H1 (cell line): ENCODE data around the gene TSKU. TPM values are rescaled to one million over a fixed set of nuclear protein-coding genes. Genes with fewer than 3 reads are reported as not detected.

ENCODE experiments used
- CTCF ChIA-PET: fragments of 300-600 bp; sonication (Branson Sonifier 250); formaldehyde crosslinking; loops from one replicate; lab custom pipeline; 2021; ENCODE audit not compliant: partially characterized antibody; lab: Charles Lee
- POLR2A ChIA-PET: fragments of 300-600 bp; sonication (Branson Sonifier 250); formaldehyde crosslinking; loops from one replicate; lab custom pipeline; 2021; ENCODE audit warnings: inconsistent platforms; ENCODE audit not compliant: partially characterized antibody; lab: Charles Lee
- DNase-seq, 2 experiments: peaks; one replicate each; pipeline versions ENCODE4 v3.0.0 to v3.0.0-alpha.2; 2010 to 2022; ENCODE audit warnings: low spot score in 2 of 2, low read depth in 1 of 2, mixed read lengths in 1 of 2
- FAIRE-seq: peaks from 2 replicates; lab custom pipeline; 2011; peaks lifted over from hg19 to GRCh38; lab: Jason Lieb, UNC
- H2AFZ ChIP-seq: 2 replicates; pipeline ENCODE4 v1.8.1; 2012; ENCODE audit warnings: low read length, inconsistent platforms
- H2AK5ac ChIP-seq: 2 replicates; pipeline ENCODE4 v1.6.1; 2013; ENCODE audit warnings: low read depth, low read length
- H2BK120ac ChIP-seq: replicated peaks from 2 replicates; pipeline ENCODE3; 2013; ENCODE audit warnings: low read depth, low read length, inconsistent platforms
- H2BK12ac ChIP-seq: 2 replicates; pipeline ENCODE4 v1.6.1; 2013; ENCODE audit warnings: low read depth, low read length
- H2BK15ac ChIP-seq: 2 replicates; pipeline ENCODE4 v1.6.1; 2013; ENCODE audit warnings: low read length
- H2BK20ac ChIP-seq: 2 replicates; pipeline ENCODE4 v1.6.1; 2013; ENCODE audit warnings: low read length
- H2BK5ac ChIP-seq: 2 replicates; pipeline ENCODE4 v1.6.1; 2013; ENCODE audit warnings: low read depth, low read length
- H3K14ac ChIP-seq: 2 replicates; pipeline ENCODE4 v1.6.1; 2013; ENCODE audit warnings: inconsistent platforms; ENCODE audit not compliant: insufficient read length
- H3K18ac ChIP-seq: 2 replicates; pipeline ENCODE4 v1.6.1; 2013; ENCODE audit warnings: low read length; ENCODE audit errors: extremely low read depth
- H3K23ac ChIP-seq: 2 replicates; pipeline ENCODE4 v1.6.1; 2013; ENCODE audit warnings: inconsistent platforms; ENCODE audit not compliant: insufficient read length
- H3K23me2 ChIP-seq: 2 replicates; pipeline ENCODE4 v1.6.1; 2013; ENCODE audit warnings: low read depth, low read length
- H3K27ac ChIP-seq: 2 replicates; pipeline ENCODE4 v1.6.1; 2011; ENCODE audit warnings: low read depth, low read length, inconsistent platforms
- H3K27me3 ChIP-seq, 4 experiments: replicated peaks in 1 of 4; 1 replicate in 1 of 4; 2 replicates in 3 of 4; pipeline versions ENCODE4 v1.6.1 to v1.8.1; 2011 to 2013; ENCODE audit warnings: low read length in 3 of 4, mild to moderate bottlenecking in 3 of 4, inconsistent platforms in 2 of 4, mixed read lengths in 2 of 4, moderate library complexity in 1 of 4; ENCODE audit not compliant: control insufficient read depth in 3 of 4, insufficient read depth in 3 of 4; ENCODE audit errors: extremely low read depth in 1 of 4
- H3K36me3 ChIP-seq, 4 experiments: 2 replicates each; pipeline versions ENCODE4 v1.6.1 to v1.8.1; 2011 to 2013; ENCODE audit warnings: mild to moderate bottlenecking in 4 of 4, low read length in 3 of 4, moderate library complexity in 2 of 4, control low read depth in 1 of 4, inconsistent platforms in 1 of 4; ENCODE audit not compliant: insufficient read depth in 4 of 4, control insufficient read depth in 2 of 4
- H3K4ac ChIP-seq: replicated peaks from 2 replicates; pipeline ENCODE3; 2013; ENCODE audit warnings: low read length, low read depth, mixed read lengths, inconsistent platforms; ENCODE audit not compliant: insufficient read length
- H3K4me1 ChIP-seq, 4 experiments: replicated peaks in 1 of 4; 1 replicate in 1 of 4; 2 replicates in 3 of 4; pipeline versions ENCODE4 v1.6.1 to v1.8.1; 2011 to 2013; ENCODE audit warnings: low read length in 3 of 4, inconsistent platforms in 2 of 4, mixed read lengths in 1 of 4; ENCODE audit not compliant: insufficient read depth in 4 of 4, control insufficient read depth in 3 of 4
- H3K4me2 ChIP-seq, 2 experiments: 2 replicates each; pipeline versions ENCODE4 v1.6.1 to v1.8.1; 2011 to 2013; ENCODE audit warnings: low read depth in 2 of 2, low read length in 2 of 2, control low read depth in 1 of 2, inconsistent platforms in 1 of 2, mild to moderate bottlenecking in 1 of 2; ENCODE audit not compliant: insufficient read depth in 1 of 2
- H3K4me3 ChIP-seq, 4 experiments: fragments of 200-600, 300-600 bp in 1 of 4; sonication (generic), shearing (Covaris generic), sonication (Bioruptor Twin) in 1 of 4; 2 replicates each; pipeline versions ENCODE4 v1.5.1 to v1.8.1; 2011 to 2016; ENCODE audit warnings: low read length in 4 of 4, low read depth in 3 of 4, control low read depth in 2 of 4, inconsistent platforms in 2 of 4, mild to moderate bottlenecking in 2 of 4, mixed read lengths in 1 of 4, moderate library complexity in 1 of 4; ENCODE audit not compliant: insufficient read depth in 2 of 4; ENCODE audit errors: extremely low read depth in 1 of 4
- H3K56ac ChIP-seq: replicated peaks from 2 replicates; pipeline ENCODE3; 2013; ENCODE audit warnings: low read depth, mild to moderate bottlenecking, mixed read lengths, low read length, inconsistent platforms; ENCODE audit not compliant: insufficient read length
- H3K79me1 ChIP-seq: 2 replicates; pipeline ENCODE4 v1.6.1; 2013; ENCODE audit warnings: low read depth, low read length, control low read depth
- H3K79me2 ChIP-seq, 2 experiments: 2 replicates each; pipeline versions ENCODE4 v1.6.1 to v1.8.1; 2012 to 2013; ENCODE audit warnings: low read length in 2 of 2, mild to moderate bottlenecking in 2 of 2, inconsistent platforms in 1 of 2; ENCODE audit not compliant: insufficient read depth in 2 of 2, control insufficient read depth in 1 of 2
- H3K9ac ChIP-seq, 4 experiments: replicated peaks in 1 of 4; 1 replicate in 1 of 4; 2 replicates in 3 of 4; pipeline versions ENCODE4 v1.6.1 to v1.8.1; 2011 to 2013; ENCODE audit warnings: low read depth in 3 of 4, low read length in 3 of 4, control low read depth in 2 of 4, mild to moderate bottlenecking in 2 of 4, moderate library complexity in 2 of 4, inconsistent platforms in 1 of 4; ENCODE audit errors: extremely low read depth in 1 of 4
- H3K9me3 ChIP-seq, 2 experiments: 2 replicates each; pipeline versions ENCODE4 v1.6.1 to v1.8.1; 2012 to 2013; ENCODE audit warnings: mild to moderate bottlenecking in 2 of 2, moderate library complexity in 2 of 2, control low read depth in 1 of 2, inconsistent platforms in 1 of 2, low read depth in 1 of 2, low read length in 1 of 2, mixed read lengths in 1 of 2; ENCODE audit not compliant: insufficient read depth in 2 of 2
- H4K20me1 ChIP-seq, 2 experiments: replicated peaks in 1 of 2; 2 replicates each; pipeline versions ENCODE3 to v1.8.1; 2011 to 2013; ENCODE audit warnings: inconsistent platforms in 2 of 2, low read length in 2 of 2, mild to moderate bottlenecking in 1 of 2; ENCODE audit not compliant: insufficient read depth in 2 of 2, control insufficient read depth in 1 of 2
- H4K5ac ChIP-seq: 2 replicates; pipeline ENCODE4 v1.6.1; 2013; ENCODE audit warnings: low read length, low read depth, mixed read lengths, inconsistent platforms; ENCODE audit not compliant: insufficient read length
- H4K8ac ChIP-seq: 2 replicates; pipeline ENCODE4 v1.8.0; 2013; ENCODE audit warnings: mild to moderate bottlenecking, moderate library complexity, low read length, inconsistent platforms; ENCODE audit not compliant: insufficient read depth; ENCODE audit errors: extremely low read depth
- H4K91ac ChIP-seq: replicated peaks from 2 replicates; pipeline ENCODE3; 2013; ENCODE audit warnings: low read length, mixed read lengths, inconsistent platforms; ENCODE audit not compliant: insufficient read length
- CBX8 ChIP-seq: fragments of 300-800, 300-1000 bp; sonication (generic); IDR thresholded peaks from 2 replicates; pipeline ENCODE4 v1.7.1; 2016; ENCODE audit warnings: low read depth, low read length, borderline replicate concordance
- CTCF ChIP-seq, 3 experiments: IDR thresholded peaks; 1 replicate in 2 of 3; 2 replicates in 1 of 3; pipeline versions ENCODE4 v1.5.1 to v1.6.1; 2011; ENCODE audit warnings: low read length in 3 of 3, mild to moderate bottlenecking in 3 of 3, inconsistent platforms in 2 of 3, low read depth in 1 of 3, moderate library complexity in 1 of 3; ENCODE audit not compliant: insufficient read depth in 1 of 3; ENCODE audit errors: control extremely low read depth in 1 of 3
- SIX5 ChIP-seq: IDR thresholded peaks from 2 replicates; pipeline ENCODE4 v1.6.1; 2011; ENCODE audit warnings: mild to moderate bottlenecking, low read depth, low read length
- WGBS, 2 experiments: shearing (Covaris generic) in 1 of 2; methylation state at CpG; one replicate each; pipeline versions ENCODE4 v1.1.6 to v1.1.7; 2013 to 2015; ENCODE audit warnings: low lambda C conversion rate in 2 of 2, mixed read lengths in 2 of 2, inconsistent platforms in 1 of 2, low coverage in 1 of 2, missing lambda C conversion rate in 1 of 2; ENCODE audit not compliant: insufficient replicate concordance in 2 of 2, insufficient coverage in 1 of 2, insufficient read length in 1 of 2; ENCODE audit errors: extremely low coverage in 1 of 2, missing lambda C conversion rate in 1 of 2; 5-methylcytosine and 5-hydroxymethylcytosine counted together
- polyA plus RNA-seq, 7 experiments: library from polyadenylated mRNA; depleted of rRNA in 3 of 7; stranded (reverse) in 5 of 7; unstranded in 2 of 7; fragments of >200 nt in 5 of 7; fragments of 200-250 nt in 2 of 7; gene quantifications; 1 replicate in 5 of 7; 2 replicates in 1 of 7; 4 replicates in 1 of 7; pipeline versions ENCODE4 v1.2.1 to v1.2.3, GENCODE V29; 2011 to 2013; ENCODE audit warnings: missing spikeins in 2 of 7, mixed read lengths in 2 of 7
- total RNA-seq: library from RNA; stranded (reverse); fragmentation: NEBNext Ultra II Directional; extraction: Animal tissue kit (Norgen Biotek cat#: 25700); gene quantifications from 2 replicates; pipeline ENCODE4 v1.2.1, GENCODE V29; 2021

TSKU gene
- total and polyA plus RNA-seq, 2 of the 8 experiments (the other 6 are each of a cell fraction or from before 2014, with no cell fraction given): 22.8 to 28.4 TPM

DNA sequence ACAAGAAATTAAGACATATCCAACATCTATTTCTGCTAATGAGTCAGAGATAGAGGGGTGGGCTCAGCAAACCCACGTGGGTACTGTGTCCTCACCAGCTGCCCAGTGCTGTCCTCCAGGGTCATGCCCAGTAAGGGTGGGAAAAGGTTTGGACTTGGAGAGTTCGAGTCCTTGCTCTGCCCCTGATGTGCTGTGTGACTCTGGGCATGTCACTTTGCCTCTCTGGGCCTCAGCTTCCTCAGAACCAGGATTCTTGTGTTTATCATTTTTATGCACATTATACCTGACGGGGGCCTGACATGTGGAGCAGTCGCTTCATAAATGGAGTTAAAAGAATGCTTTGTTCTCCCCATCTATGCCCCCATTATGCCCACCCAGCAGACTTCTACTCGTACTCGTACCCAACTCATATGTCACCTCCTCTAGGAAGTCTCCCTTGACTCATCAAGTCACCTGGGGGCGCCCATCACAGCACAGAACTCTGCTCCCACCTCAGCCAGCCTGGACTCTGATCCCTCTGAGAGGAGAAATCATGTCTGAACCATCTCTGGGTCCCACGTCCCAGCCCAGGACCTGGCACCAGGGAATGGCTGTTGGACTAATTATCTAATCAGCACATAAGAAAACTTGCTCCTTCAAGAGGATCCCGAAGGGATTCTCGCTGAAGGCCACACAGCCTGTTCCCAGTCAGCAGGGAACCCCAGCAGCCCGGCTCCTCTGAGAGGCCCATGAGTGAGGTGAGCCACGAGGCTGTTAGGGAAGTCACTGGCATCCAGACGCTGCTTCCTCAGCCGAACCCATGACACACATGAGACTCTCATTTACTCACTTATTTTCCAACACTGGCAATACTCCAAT lies 38.7 kb upstream of the TSKU start:
- H2BK12ac ChIP-seq: no peak overlapping the region
- H4K91ac ChIP-seq: no peak overlapping the region
- no peaks in the 10 kb centered on the region for H3K23me2 ChIP-seq
- H2BK20ac ChIP-seq: no peak overlapping the region
- no peak overlapping the region for H3K4me3 ChIP-seq
- no peaks in the 10 kb centered on the region for H4K20me1 ChIP-seq
- DNase-seq (no peak), FAIRE-seq (no peak)
- H3K4me1 ChIP-seq: peaks cover 0 to 6% (median 1%) of the 10 kb centered on the region in 4 experiments; a peak in 3 of 7 replicates
- H3K4ac ChIP-seq: no peak overlapping the region
- no peak overlapping the region for H3K9ac ChIP-seq
- no peak overlapping the region for H3K18ac ChIP-seq
- no peaks in the 10 kb centered on the region for H3K79me2 ChIP-seq
- no peaks in the 10 kb centered on the region for H3K9me3 ChIP-seq
- H3K56ac ChIP-seq: no peak overlapping the region
- H4K8ac ChIP-seq: no peak overlapping the region
- no peaks in the 10 kb centered on the region for H3K36me3 ChIP-seq
- H3K4me2 ChIP-seq: no peak overlapping the region
- no peak overlapping the region for H3K23ac ChIP-seq
- no peak overlapping the region for H3K14ac ChIP-seq
- H3K79me1 ChIP-seq: no peaks in the 10 kb centered on the region
- no peak overlapping the region for H2BK120ac ChIP-seq
- H3K27ac ChIP-seq: no peak overlapping the region
- no peak overlapping the region for H4K5ac ChIP-seq
- no peak overlapping the region for H2BK5ac ChIP-seq
- TF ChIP-seq SIX5: no peak
- TF ChIP-seq CBX8: no peak
- 0 out of 4 replicates have a peak, but pooled peaks of 1 of the 3 experiments have one; percentile 0 for TF ChIP-seq CTCF (IDR thresholded peaks at IDR 0.05; ENCODE audit: control extremely low read depth in 1 of 3, insufficient read depth in 1 of 3, low read depth in 1 of 3, low read length in 3 of 3)
- WGBS, 2 experiments: 87% methylated on average over 14 of the region's 14 CpGs; no CpG with 5 or more reads in 1 of the 2 experiments
- H2AFZ ChIP-seq: no peak overlapping the region
- ChIA-PET CTCF (interaction anchor here (0.9 to 1.7 kb wide), 6 partner anchors 9 to 174 kb away, joined by 3 to 7 read pairs (median 3); no protein-coding TSS in a partner anchor), POLR2A (no interaction called here)
- no peaks in the 10 kb centered on the region for H3K27me3 ChIP-seq
- no peak overlapping the region for H2BK15ac ChIP-seq
- no peak overlapping the region for H2AK5ac ChIP-seq
